Measurements from ENCODE around the gene ITLN1. TPM values are rescaled to one million over a fixed set of nuclear protein-coding genes. Genes with fewer than 3 reads are reported as not detected.
"Not testable (repeated sequence)": the region's sequence is repeated elsewhere in the genome, so short reads cannot be mapped to it uniquely, and the experiment has no call there.

ITLN1 gene
- total and polyA plus RNA-seq, 2 experiments from 2014 or later, result 0.34 TPM; not detected in 1

GRCh38 chr1:160879056-160879455 is 5.9 kb downstream of the ITLN1 start:
- Histone ChIP-seq H3K27me3 (peaks cover 3% of the 10 kb centered on the region), H3K4me3 (no peak overlapping the region), H3K36me3 (no peaks in the 10 kb centered on the region), H3K27ac (no peak overlapping the region), H3K4me1 (ENCODE audit: low read depth) (no peaks in the 10 kb centered on the region), H3K9me3 (ENCODE audit: low read depth) (no peaks in the 10 kb centered on the region)
- DNase-seq (ENCODE audit: low read depth in 1 of 2, low spot score in 1 of 2), result no peak
- TF ChIP-seq, protein P1, sequence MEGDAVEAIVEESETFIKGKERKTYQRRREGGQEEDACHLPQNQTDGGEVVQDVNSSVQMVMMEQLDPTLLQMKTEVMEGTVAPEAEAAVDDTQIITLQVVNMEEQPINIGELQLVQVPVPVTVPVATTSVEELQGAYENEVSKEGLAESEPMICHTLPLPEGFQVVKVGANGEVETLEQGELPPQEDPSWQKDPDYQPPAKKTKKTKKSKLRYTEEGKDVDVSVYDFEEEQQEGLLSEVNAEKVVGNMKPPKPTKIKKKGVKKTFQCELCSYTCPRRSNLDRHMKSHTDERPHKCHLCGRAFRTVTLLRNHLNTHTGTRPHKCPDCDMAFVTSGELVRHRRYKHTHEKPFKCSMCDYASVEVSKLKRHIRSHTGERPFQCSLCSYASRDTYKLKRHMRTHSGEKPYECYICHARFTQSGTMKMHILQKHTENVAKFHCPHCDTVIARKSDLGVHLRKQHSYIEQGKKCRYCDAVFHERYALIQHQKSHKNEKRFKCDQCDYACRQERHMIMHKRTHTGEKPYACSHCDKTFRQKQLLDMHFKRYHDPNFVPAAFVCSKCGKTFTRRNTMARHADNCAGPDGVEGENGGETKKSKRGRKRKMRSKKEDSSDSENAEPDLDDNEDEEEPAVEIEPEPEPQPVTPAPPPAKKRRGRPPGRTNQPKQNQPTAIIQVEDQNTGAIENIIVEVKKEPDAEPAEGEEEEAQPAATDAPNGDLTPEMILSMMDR (IDR thresholded peaks at IDR 0.05; ENCODE audit: low read depth, low read length), result no peak

- H3K4me3 ChIP-seq, result no peak overlapping the region
- TF ChIP-seq, protein P1 (IDR thresholded peaks at IDR 0.05; ENCODE audit: low read depth, low read length), result peak; percentile 6
- no peaks in the 10 kb centered on the region for H3K4me1 ChIP-seq (ENCODE audit: low read depth)
- H3K27ac ChIP-seq, result no peak overlapping the region
- no peaks in the 10 kb centered on the region for H3K36me3 ChIP-seq
- no peaks in the 10 kb centered on the region for H3K9me3 ChIP-seq (ENCODE audit: low read depth)
- DNase-seq (ENCODE audit: low read depth in 1 of 2, low spot score in 1 of 2), result no peak
- H3K27me3 ChIP-seq, result peaks cover 3% of the 10 kb centered on the region
These were observed 7.8 kb downstream of the ITLN1 start for GRCh38 chr1:160877221-160877620.

- Histone ChIP-seq H3K36me3 (no peaks in the 10 kb centered on the region), H3K27ac (no peak overlapping the region), H3K9me3 (ENCODE audit: low read depth) (no peaks in the 10 kb centered on the region), H3K27me3 (peaks cover 3% of the 10 kb centered on the region), H3K4me1 (ENCODE audit: low read depth) (no peaks in the 10 kb centered on the region), H3K4me3 (no peak overlapping the region)
- TF ChIP-seq, protein P1 (IDR thresholded peaks at IDR 0.05; ENCODE audit: low read depth, low read length), result no peak
- peak in 1 of 2 donors; percentile 33 for DNase-seq (ENCODE audit: low read depth in 1 of 2, low spot score in 1 of 2)
These were observed 8.7 kb downstream of the ITLN1 start for GRCh38 chr1:160876311-160876710.

DNA sequence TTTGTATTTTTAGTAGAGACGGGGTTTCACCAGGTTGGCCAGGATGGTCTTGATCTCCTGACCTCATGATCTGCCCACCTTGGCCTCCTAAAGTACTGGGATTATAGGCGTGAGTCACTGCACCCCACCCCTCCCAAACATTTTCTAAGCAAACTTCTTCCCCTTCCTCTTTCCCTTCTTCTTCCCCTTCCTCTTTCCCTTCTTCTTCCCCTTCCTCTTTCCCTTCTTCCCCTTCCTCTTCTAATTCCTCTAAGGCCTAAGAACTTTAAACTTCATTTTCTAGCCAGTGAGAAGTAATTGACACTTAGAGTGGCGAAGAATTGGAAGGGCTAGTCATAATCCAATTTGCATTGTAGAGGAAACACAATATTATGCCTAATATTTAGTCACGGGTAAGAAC is 9.4 kb downstream of the ITLN1 start:
- H3K4me3 ChIP-seq; H3K27ac ChIP-seq; H3K9me3 ChIP-seq (ENCODE audit: low read depth); H3K27me3 ChIP-seq; DNase-seq (ENCODE audit: low read depth in 1 of 2, low spot score in 1 of 2); H3K4me1 ChIP-seq (ENCODE audit: low read depth); H3K36me3 ChIP-seq: not testable (repeated sequence)

DNA sequence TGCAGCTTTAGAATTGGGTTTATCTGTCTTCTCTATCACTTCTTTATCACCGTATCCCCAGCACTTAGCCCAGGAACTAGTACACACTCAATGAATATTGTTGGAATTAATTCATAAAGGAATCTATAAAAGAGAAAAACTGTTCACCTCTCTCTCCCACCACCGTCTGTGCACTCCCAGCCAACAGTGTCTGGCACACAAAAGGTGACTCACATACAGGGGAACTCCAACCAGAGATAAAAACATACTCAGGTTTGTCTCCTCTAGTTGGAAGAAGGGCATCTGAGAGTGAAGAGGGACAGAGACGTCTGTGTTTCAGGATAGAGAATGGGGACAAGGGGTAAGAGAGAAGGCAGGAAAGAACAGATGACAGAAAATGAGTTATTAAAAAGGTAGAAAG is 10.0 kb downstream of the ITLN1 start:
- no peaks in the 10 kb centered on the region for H3K36me3 ChIP-seq
- no peaks in the 10 kb centered on the region for H3K9me3 ChIP-seq (ENCODE audit: low read depth)
- H3K4me1 ChIP-seq (ENCODE audit: low read depth), result no peaks in the 10 kb centered on the region
- peak in 1 of 2 donors; percentile 7 for DNase-seq (ENCODE audit: low read depth in 1 of 2, low spot score in 1 of 2)
- H3K4me3 ChIP-seq, result no peak overlapping the region
- H3K27ac ChIP-seq, result no peak overlapping the region
- TF ChIP-seq, protein P1 (IDR thresholded peaks at IDR 0.05; ENCODE audit: low read depth, low read length), result no peak
- H3K27me3 ChIP-seq, result no peaks in the 10 kb centered on the region

DNA sequence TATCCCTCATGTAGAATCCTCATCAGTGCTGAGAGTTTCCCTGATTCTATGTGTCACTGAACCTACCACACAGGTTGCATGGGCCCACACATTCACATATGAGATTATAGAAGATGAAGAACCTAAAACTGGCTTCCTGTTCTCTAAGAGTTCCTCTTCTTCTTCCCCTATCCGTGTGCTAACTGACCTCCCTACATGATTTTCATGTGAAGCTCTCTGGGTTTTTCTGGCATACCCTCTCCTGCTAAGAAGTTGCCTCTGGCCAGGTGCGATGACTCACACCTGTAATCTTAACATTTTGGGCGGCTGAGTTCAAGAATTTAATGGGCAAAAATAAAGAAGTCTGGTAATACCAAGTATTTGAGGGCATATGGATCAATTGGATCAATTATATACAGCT is 16.8 kb downstream of the ITLN1 start:
- no peaks in the 10 kb centered on the region for H3K27me3 ChIP-seq
- no peaks in the 10 kb centered on the region for H3K4me1 ChIP-seq (ENCODE audit: low read depth)
- no peaks in the 10 kb centered on the region for H3K9me3 ChIP-seq (ENCODE audit: low read depth)
- TF ChIP-seq, protein P1 (IDR thresholded peaks at IDR 0.05; ENCODE audit: low read depth, low read length), result no peak
- peak in 1 of 2 donors; percentile 38 for DNase-seq (ENCODE audit: low read depth in 1 of 2, low spot score in 1 of 2)
- no peak overlapping the region for H3K27ac ChIP-seq
- H3K4me3 ChIP-seq, result no peak overlapping the region
- H3K36me3 ChIP-seq, result no peaks in the 10 kb centered on the region

DNA sequence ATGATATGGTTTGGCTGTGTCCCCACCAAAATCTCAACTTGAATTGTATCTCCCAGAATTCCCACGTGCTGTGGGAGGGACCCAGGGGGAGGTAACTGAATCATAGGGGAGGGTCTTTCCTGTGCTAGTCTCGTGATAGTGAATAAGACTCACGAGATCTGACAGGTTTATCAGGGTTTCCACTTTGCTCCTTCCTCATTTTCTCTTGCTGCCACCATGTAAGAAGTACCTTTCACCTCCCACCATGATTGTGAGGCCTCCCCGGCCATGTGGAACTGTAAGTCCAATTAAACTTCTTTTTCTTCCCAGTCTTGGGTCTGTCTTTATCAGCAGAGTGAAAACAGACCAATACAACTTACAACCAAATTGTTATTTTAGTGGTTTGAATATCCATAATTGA is 17.3 kb downstream of the ITLN1 start:
- not testable (repeated sequence) for H3K36me3 ChIP-seq; H3K27me3 ChIP-seq; DNase-seq (ENCODE audit: low read depth in 1 of 2, low spot score in 1 of 2); H3K27ac ChIP-seq; H3K4me1 ChIP-seq (ENCODE audit: low read depth); H3K4me3 ChIP-seq; H3K9me3 ChIP-seq (ENCODE audit: low read depth)

All from cardiac muscle cell (in vitro differentiated cells and primary cell).